Measurements from ENCODE around the gene UNC5C. TPM values are rescaled to one million over a fixed set of nuclear protein-coding genes. Genes with fewer than 3 reads are reported as not detected.

UNC5C gene
- total RNA-seq, 1 experiment from 2014 or later = 1.0 TPM

GRCh38 chr4:95360256-95360903, 188.4 kb downstream of the UNC5C start:
- no peak overlapping the region for H3K4me3 Mint-ChIP-seq
- TF ChIP-seq RELA (CRISPR knock-in tag; IDR thresholded peaks at IDR 0.05; ENCODE audit: borderline replicate concordance) (no peak), OVOL2 (CRISPR knock-in tag; IDR thresholded peaks at IDR 0.05; ENCODE audit: borderline replicate concordance) (no peak), USF2 (CRISPR knock-in tag; IDR thresholded peaks at IDR 0.05) (no peak), NR1H2 (CRISPR knock-in tag; IDR thresholded peaks at IDR 0.05) (no peak)
- H3K9me3 Mint-ChIP-seq = no peaks in the 10 kb centered on the region
- ChIA-PET POLR2A (no interaction called here), CTCF (no interaction called here)
- peaks cover 17% of the 10 kb centered on the region for H3K4me1 Mint-ChIP-seq
- DNase-seq (ENCODE audit: low spot score) (no peak), ATAC-seq (no peak)
- H3K27ac Mint-ChIP-seq = no peak overlapping the region
- no peaks in the 10 kb centered on the region for H3K27me3 Mint-ChIP-seq (ENCODE audit: low read depth)
- no peaks in the 10 kb centered on the region for H3K36me3 Mint-ChIP-seq

GRCh38 chr4:95358421-95358820, 190.4 kb downstream of the UNC5C start:
- DNase-seq (ENCODE audit: low spot score) = no peak
- Mint-ChIP-seq H3K36me3 (no peaks in the 10 kb centered on the region), H3K27me3 (ENCODE audit: low read depth) (no peaks in the 10 kb centered on the region), H3K27ac (no peak overlapping the region), H3K9me3 (no peaks in the 10 kb centered on the region), H3K4me1 (peaks cover 12% of the 10 kb centered on the region), H3K4me3 (no peak overlapping the region)
- ChIA-PET CTCF (no interaction called here), POLR2A (no interaction called here)
- no peak for ATAC-seq
- TF ChIP-seq ZNF512 (CRISPR knock-in tag; IDR thresholded peaks at IDR 0.05; ENCODE audit: borderline replicate concordance) = no peak
- TF ChIP-seq FOXP1 (CRISPR knock-in tag; IDR thresholded peaks at IDR 0.05; ENCODE audit: borderline replicate concordance) = no peak
- no peak for TF ChIP-seq HMGXB4 (CRISPR knock-in tag; IDR thresholded peaks at IDR 0.05)
- TF ChIP-seq MXD4 (CRISPR knock-in tag; IDR thresholded peaks at IDR 0.05; ENCODE audit: borderline replicate concordance) = no peak
- TF ChIP-seq ZMAT4 (CRISPR knock-in tag; IDR thresholded peaks at IDR 0.05) = no peak
- TF ChIP-seq RORB (CRISPR knock-in tag; IDR thresholded peaks at IDR 0.05) = no peak
- no peak for TF ChIP-seq MAX (CRISPR knock-in tag; IDR thresholded peaks at IDR 0.05)
- no peak for TF ChIP-seq NR3C1 (CRISPR knock-in tag; conservative IDR thresholded peaks at IDR 0.05; ENCODE audit: low read depth)
- no peak for TF ChIP-seq ZSCAN18 (CRISPR knock-in tag; IDR thresholded peaks at IDR 0.05)
- TF ChIP-seq CREM (CRISPR knock-in tag; IDR thresholded peaks at IDR 0.05) = no peak
- TF ChIP-seq TEAD1 (CRISPR knock-in tag; IDR thresholded peaks at IDR 0.05) = no peak
- TF ChIP-seq CDX4 (CRISPR knock-in tag; IDR thresholded peaks at IDR 0.05; ENCODE audit: borderline replicate concordance) = no peak
- no peak for TF ChIP-seq GABPB1 (CRISPR knock-in tag; IDR thresholded peaks at IDR 0.05)
